Neural cell (in vitro differentiated cells): ENCODE data around the gene LY6G5C. TPM values are rescaled to one million over a fixed set of nuclear protein-coding genes. Genes with fewer than 3 reads are reported as not detected.

Experiments used
- H2AFZ ChIP-seq: fragments of 200-600, 300-800 bp; sonication (generic), shearing (Covaris generic); 2 replicates; pipeline ENCODE4 v1.6.0; 2014; ENCODE audit warnings: low read depth, mild to moderate bottlenecking, antibody characterized with exemption, low read length, moderate library complexity
- H3F3A ChIP-seq: fragments of 200-600 bp; shearing (Covaris generic); 2 replicates; pipeline ENCODE4 v1.6.1; 2016; ENCODE audit warnings: mild to moderate bottlenecking, moderate library complexity, mixed read lengths, antibody characterized with exemption, low read length; ENCODE audit not compliant: insufficient read depth, poor library complexity, severe bottlenecking
- H3K27ac ChIP-seq: fragments of 200-600, 300-800 bp; sonication (generic), shearing (Covaris generic); 2 replicates; pipeline ENCODE4 v1.5.1; 2014; ENCODE audit warnings: mild to moderate bottlenecking, low read length, moderate library complexity
- H3K27me3 ChIP-seq: fragments of 300-800, 200-600 bp; sonication (generic), shearing (Covaris generic); 2 replicates; pipeline ENCODE4 v1.6.0; 2014; ENCODE audit warnings: mild to moderate bottlenecking, low read depth, low read length, moderate library complexity; ENCODE audit not compliant: insufficient read depth
- H3K36me3 ChIP-seq: fragments of 300-800, 200-600 bp; sonication (generic), shearing (Covaris generic); 2 replicates; pipeline ENCODE4 v1.5.1; 2014; ENCODE audit warnings: mild to moderate bottlenecking, antibody characterized with exemption, low read length, moderate library complexity; ENCODE audit not compliant: insufficient read depth
- H3K4me2 ChIP-seq: fragments of 300-800, 200-600 bp; sonication (generic), shearing (Covaris generic); 2 replicates; pipeline ENCODE4 v1.6.0; 2014; ENCODE audit warnings: mild to moderate bottlenecking, low read length
- H3K4me3 ChIP-seq: fragments of 300-800, 200-600 bp; sonication (generic), shearing (Covaris generic); 2 replicates; pipeline ENCODE4 v1.5.1; 2014; ENCODE audit warnings: mild to moderate bottlenecking, low read length, moderate library complexity
- H3K79me2 ChIP-seq: fragments of 200-600 bp; shearing (Covaris generic); replicated peaks from 2 replicates; pipeline ENCODE4 v1.6.0; 2014; ENCODE audit warnings: mild to moderate bottlenecking, low read length, moderate library complexity; ENCODE audit not compliant: insufficient read depth
- H3K9ac ChIP-seq: fragments of 300-800, 200-600 bp; sonication (generic), shearing (Covaris generic); 2 replicates; pipeline ENCODE4 v1.6.1; 2016; ENCODE audit warnings: mild to moderate bottlenecking, low read length, mixed read lengths
- H3K9me2 ChIP-seq: fragments of 200-600 bp; shearing (Covaris generic); 2 replicates; pipeline ENCODE4 v1.6.1; 2016; ENCODE audit warnings: mild to moderate bottlenecking, low read length, mixed read lengths; ENCODE audit not compliant: insufficient read depth
- H3K9me3 ChIP-seq: fragments of 200-600, 300-800 bp; sonication (generic), shearing (Covaris generic); 2 replicates; pipeline ENCODE4 v1.6.1; 2016; ENCODE audit warnings: mild to moderate bottlenecking, mixed run types, low read length, moderate library complexity, mixed read lengths
- H4K20me1 ChIP-seq: fragments of 200-600 bp; shearing (Covaris generic); 2 replicates; pipeline ENCODE4 v1.6.1; 2016; ENCODE audit warnings: mild to moderate bottlenecking, mixed run types; ENCODE audit not compliant: insufficient read depth
- EP300 ChIP-seq: fragments of 450-650 bp; conservative IDR thresholded peaks from 2 replicates; pipeline ENCODE4 v1.6.1; 2014; ENCODE audit warnings: antibody characterized with exemption, mild to moderate bottlenecking, moderate library complexity; ENCODE audit not compliant: poor library complexity, severe bottlenecking
- EZH2 ChIP-seq: fragments of 200-600, 300-800 bp; shearing (Covaris generic), sonication (generic); IDR thresholded peaks from 2 replicates; pipeline ENCODE4 v1.6.1; 2014; ENCODE audit warnings: antibody characterized with exemption, low read length, borderline replicate concordance, mild to moderate bottlenecking; ENCODE audit not compliant: insufficient read depth, poor library complexity, severe bottlenecking
- MXI1 ChIP-seq: fragments of 450-650 bp; conservative IDR thresholded peaks from 2 replicates; pipeline ENCODE4 v1.6.1; 2014; ENCODE audit warnings: antibody characterized with exemption, mild to moderate bottlenecking; ENCODE audit not compliant: poor library complexity, severe bottlenecking
- POLR2AphosphoS5 ChIP-seq: IDR thresholded peaks from 2 replicates; pipeline ENCODE4 v1.6.1; 2012
- RAD21 ChIP-seq: fragments of 450-650 bp; conservative IDR thresholded peaks from 2 replicates; pipeline ENCODE4 v1.6.1; 2014; ENCODE audit warnings: antibody characterized with exemption, mild to moderate bottlenecking, moderate library complexity
- REST ChIP-seq: IDR thresholded peaks from 2 replicates; pipeline ENCODE4 v1.6.1; 2012; ENCODE audit warnings: borderline replicate concordance
- SMC3 ChIP-seq: fragments of 450-650 bp; conservative IDR thresholded peaks from 2 replicates; pipeline ENCODE4 v1.6.1; 2014; ENCODE audit warnings: antibody characterized with exemption, mild to moderate bottlenecking, moderate library complexity; ENCODE audit not compliant: poor library complexity
- TAF1 ChIP-seq: IDR thresholded peaks from 2 replicates; pipeline ENCODE4 v1.6.1; 2012; ENCODE audit warnings: low read depth
- polyA plus RNA-seq: library from polyadenylated mRNA; depleted of rRNA; stranded (reverse); fragments of >200 nt; gene quantifications from 2 replicates; pipeline ENCODE4 v1.2.3, GENCODE V29; 2014
- TF ChIP-seq, protein P1 (sequence below): fragments of 450-650 bp; IDR thresholded peaks from 2 replicates; pipeline ENCODE4 v1.5.1; 2014; ENCODE audit warnings: antibody characterized with exemption, mild to moderate bottlenecking, moderate library complexity; ENCODE audit not compliant: poor library complexity, severe bottlenecking

The LY6G5C gene
- polyA plus RNA-seq, 1 donor from 2014 or later = 13.4 TPM

DNA sequence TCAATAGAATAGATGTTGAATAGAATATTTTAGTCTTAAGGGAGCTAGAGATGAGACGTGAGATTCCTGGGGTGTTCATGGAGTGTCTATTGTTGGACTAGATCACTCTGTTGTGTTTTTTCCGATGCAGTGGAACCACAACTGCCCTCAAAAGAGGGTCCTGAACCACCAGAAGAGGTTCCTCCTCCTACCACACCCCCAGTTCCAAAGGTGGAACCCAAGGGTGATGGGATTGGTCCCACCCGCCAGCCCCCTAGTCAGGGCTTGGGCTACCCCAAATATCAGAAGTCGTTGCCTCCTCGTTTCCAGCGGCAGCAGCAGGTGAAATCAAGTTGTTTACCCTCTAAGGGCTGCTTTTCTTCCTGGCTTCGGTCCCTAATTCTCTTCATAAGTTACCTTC is 51.9 kb downstream of the LY6G5C start (continued):
- TF ChIP-seq, protein P1, sequence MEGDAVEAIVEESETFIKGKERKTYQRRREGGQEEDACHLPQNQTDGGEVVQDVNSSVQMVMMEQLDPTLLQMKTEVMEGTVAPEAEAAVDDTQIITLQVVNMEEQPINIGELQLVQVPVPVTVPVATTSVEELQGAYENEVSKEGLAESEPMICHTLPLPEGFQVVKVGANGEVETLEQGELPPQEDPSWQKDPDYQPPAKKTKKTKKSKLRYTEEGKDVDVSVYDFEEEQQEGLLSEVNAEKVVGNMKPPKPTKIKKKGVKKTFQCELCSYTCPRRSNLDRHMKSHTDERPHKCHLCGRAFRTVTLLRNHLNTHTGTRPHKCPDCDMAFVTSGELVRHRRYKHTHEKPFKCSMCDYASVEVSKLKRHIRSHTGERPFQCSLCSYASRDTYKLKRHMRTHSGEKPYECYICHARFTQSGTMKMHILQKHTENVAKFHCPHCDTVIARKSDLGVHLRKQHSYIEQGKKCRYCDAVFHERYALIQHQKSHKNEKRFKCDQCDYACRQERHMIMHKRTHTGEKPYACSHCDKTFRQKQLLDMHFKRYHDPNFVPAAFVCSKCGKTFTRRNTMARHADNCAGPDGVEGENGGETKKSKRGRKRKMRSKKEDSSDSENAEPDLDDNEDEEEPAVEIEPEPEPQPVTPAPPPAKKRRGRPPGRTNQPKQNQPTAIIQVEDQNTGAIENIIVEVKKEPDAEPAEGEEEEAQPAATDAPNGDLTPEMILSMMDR = no peak
- no peak for TF ChIP-seq EP300

- H2AFZ ChIP-seq = no peak overlapping the region
- H4K20me1 ChIP-seq = no peaks in the 10 kb centered on the region
- no peaks in the 10 kb centered on the region for H3K9me3 ChIP-seq
- TF ChIP-seq RAD21 = no peak
- no peak for TF ChIP-seq EP300
- TF ChIP-seq MXI1 = no peak
- TF ChIP-seq SMC3 = no peak
- no peak for TF ChIP-seq REST
- no peak for TF ChIP-seq TAF1
- no peak for TF ChIP-seq EZH2
- no peak for TF ChIP-seq POLR2AphosphoS5
- TF ChIP-seq, protein P1 = no peak
- H3K27me3 ChIP-seq = no peaks in the 10 kb centered on the region
- peaks cover 32% of the 10 kb centered on the region for H3K79me2 ChIP-seq
- no peaks in the 10 kb centered on the region for H3K9me2 ChIP-seq
- no peak overlapping the region for H3K9ac ChIP-seq
- peaks cover 5% of the 10 kb centered on the region for H3K36me3 ChIP-seq
- H3K27ac ChIP-seq = no peak overlapping the region
- no peak overlapping the region for H3K4me3 ChIP-seq
- H3F3A ChIP-seq = no peaks in the 10 kb centered on the region
- H3K4me2 ChIP-seq = no peak overlapping the region
Measured at GRCh38 chr6:31627690-31628287, 53.1 kb downstream of the LY6G5C start.
